Stromal cell of bone marrow (primary cell): ENCODE data around the gene TIAM2.

Source experiments
- DNase-seq: peaks from one replicate; pipeline ENCODE4 v3.0.0-alpha.2; 2012; ENCODE audit warnings: low read depth

The TIAM2 gene

DNA sequence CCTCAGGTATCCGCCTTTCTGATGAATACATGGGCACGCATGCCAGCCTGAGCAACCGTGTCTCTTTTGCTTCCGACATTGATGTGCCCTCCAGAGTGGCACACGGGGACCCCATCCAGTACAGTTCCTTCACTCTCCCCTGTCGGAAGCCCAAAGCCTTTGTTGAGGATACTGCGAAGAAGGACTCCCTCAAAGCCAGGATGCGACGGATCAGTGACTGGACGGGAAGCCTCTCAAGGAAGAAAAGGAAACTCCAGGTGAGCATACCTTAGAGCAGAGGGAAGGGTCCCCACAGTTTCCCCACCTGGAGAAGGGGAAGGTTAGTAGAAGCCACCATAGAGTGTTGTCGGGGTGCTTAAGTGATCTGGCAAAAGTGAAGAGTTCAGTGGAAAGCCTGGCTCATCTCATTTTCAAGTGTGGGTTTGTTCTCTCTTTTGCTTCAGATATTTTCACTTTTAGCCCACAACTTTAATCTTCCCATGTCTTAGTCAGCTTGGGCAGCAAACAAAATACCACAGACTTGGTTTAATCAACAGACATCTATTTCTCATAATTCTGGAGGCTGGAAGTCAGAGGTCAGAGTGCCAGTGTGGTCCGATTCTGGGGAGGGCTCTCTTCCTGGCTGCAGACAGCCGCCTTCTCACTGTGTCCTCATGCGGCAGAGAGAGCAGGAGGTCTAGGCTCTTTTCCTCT lies 135.2 kb downstream of the TIAM2 start:
- DNase-seq = no peak

DNA sequence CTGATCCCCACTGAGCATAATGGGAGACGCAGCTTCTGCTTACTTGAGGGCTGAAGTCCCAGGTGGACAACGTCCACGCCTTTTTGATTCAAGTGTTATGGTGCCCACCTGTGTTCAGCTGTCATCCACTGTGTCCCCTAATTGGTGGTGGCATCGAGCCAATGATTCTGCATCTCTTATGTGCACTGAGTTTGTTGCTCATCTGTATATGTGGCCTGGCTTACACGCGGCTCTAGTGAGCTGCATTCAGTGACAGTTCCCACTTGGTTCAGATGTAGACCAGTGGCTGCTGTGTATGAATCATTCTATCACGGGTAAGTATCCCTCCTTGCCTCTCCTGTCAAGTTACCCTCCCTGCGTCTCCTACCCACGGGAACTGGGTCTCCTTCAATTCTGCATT lies 137.5 kb downstream of the TIAM2 start:
- no peak for DNase-seq

DNA sequence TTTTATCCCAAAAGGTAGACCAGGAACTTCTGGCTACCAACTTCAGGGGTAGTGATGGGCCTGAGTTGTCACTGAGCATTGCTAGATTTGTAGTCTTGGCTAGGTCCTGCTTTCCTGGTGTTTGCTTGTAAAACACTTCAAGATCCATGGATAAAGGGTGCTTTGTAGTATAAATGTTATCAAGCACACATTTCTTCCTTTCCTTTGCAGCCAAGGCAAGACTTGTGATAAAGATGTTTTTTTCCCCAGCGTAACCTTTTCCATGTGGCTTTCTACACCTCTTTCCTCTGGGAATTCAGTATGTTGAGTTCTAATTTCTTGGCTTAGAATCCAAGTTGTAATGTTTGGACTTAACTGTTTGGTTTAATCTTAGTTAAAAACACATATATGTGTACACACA lies 145.9 kb downstream of the TIAM2 start:
- DNase-seq = no peak

DNA sequence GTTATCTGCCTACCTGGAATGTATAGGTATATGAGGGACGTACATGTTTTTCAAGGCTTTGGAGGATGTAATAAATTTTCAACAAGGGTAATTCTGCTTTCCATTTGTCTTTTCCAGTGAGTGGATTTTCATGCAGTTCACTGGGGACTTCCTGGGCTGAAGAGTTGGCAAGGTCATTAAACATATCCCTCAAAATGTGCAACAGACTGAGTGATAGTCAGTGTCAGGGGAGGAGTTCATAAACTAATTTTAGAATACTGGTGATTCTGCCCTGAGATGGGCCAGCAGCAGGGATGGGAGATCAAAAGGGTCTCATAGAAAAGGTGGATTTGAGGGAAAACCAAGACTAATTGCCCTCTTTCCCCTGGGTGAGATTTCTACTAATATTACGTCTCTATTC lies 146.4 kb downstream of the TIAM2 start:
- no peak for DNase-seq

DNA sequence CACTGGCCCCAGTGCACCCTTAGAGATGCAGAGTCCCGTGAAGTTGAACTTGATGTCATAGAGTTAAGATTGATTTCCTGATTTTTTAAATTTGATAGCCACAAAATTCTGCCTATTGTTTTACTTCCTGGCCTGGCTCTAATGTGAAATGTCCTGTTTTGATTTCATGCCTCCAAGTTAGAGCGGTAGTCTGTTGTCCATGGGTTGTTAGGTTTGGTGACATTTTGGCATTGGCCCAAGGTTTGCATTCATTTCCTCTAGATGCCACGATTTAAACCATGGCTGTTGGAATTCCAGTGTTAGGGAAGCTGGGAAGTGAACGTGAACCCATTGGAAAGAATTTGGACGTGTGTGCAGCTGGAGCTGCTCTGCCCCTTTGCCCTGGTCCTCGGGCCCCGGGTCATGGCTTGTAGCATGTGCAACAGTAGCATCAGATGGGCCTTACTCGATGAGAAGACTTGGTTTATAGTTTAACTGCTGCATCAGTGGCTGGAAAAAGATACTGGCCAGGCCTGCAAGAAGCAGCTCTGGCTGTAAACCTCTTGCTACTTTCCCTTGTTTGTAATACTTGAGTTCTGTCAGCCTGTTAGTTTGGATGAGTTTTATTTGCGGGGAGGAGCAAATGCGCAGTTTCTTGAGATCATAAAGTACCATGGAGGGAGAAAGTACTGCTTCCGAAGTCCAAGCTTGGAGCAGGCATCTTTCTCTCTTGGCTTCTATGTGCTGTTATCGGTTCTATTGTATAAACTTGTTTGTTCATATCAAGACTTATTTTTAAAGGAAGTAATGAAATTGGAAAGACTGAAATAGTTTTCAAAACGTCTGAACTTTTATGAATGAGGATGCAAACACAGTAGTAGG lies 147.3 kb downstream of the TIAM2 start:
- no peak for DNase-seq

DNA sequence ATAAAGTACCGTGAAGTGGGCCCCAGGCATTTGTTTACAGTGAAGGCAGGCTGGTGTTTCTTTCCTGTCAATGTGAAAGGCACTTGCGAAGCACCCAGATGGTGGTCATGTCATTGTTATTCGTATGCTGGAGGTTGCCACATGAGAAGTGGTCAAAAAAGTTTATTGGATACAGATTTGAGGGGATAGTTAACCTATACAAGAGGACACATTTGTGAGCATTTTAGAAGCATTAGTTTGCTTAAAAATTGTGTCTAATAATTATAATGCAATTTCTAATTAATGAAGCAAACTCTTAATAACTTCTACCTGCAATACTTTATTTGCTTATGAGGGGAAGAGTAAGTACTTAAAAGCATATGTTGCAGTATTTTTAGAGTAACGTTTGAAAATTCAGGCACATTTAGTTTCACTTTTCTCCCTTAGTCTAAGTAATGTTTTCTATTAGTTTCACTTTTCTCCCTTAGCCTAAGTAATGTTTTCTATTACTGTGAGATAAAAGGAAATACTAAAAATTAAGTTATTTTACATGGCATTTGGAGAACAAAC lies 148.0 kb downstream of the TIAM2 start:
- DNase-seq = no peak

DNA sequence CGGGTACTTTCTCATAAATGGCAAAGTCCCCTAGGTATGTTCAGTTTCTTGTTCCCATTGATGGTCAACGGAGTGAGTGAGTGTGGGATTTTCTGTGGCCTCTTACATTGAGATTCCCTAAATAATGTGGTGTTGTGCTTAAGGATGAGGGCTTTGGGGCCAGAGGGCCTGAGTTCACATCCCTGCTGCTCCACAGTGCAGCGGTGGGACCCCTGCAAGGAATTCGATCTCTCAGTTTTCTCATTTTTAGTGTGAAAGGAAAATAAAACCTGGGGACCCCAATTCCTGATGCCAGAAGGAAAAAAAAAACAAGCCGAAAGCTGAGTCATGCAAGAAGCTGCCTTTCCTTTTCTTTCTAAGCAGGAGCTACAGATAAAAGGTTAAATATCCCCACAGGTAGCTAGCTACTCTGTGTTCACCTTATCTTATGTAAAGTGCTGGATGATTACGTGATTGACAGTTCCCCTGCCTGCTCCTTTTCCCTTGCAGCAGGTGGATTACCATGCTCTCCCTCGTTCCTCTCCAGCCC lies 148.5 kb downstream of the TIAM2 start:
- DNase-seq = no peak

DNA sequence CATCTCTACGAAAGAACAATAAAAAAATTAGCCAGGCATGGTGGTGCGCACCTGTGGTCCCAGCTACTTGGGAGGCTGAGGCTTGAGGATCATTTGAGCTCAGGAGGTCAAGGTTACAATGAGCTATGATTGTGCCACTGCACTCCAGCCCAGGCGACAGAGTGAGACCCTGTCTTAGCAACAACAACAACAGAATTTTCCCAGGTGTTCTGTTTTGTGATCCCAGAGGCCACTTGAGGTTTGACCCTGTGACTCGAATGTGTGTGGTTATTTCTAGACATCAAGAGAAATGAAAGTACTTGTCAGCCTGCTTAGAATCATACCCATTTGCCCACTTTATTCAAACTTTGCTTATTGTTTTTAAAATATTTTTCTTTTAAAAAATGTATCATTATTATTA lies 151.1 kb downstream of the TIAM2 start:
- no peak for DNase-seq

DNA sequence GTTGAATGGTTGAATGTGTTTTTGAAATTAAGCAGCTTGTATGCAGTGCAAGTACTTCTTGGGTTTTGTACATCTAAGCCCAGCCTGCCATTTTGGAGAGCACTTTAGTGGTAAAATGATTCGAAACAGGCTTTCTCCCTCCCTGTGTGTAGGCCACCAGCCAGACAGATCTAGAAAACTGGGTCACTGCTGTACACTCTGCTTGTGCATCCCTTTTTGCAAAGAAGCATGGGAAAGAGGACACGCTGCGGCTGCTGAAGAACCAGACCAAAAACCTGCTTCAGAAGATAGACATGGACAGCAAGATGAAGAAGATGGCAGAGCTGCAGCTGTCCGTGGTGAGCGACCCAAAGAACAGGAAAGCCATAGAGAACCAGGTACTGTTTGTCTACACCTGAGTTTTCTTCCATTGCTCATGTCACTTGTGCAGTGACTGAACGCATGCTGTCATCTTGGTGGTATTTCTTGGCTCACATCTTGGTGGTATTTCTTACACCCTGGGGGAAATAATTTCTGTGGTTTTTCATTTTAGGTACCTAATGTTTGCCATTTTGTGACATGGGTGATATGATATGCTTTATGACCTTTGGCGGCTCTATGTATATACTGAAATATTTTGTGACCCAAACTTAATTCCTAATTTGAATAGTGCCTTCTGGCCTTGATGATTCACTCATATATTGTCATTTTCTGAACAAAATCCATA lies 153.0 kb downstream of the TIAM2 start:
- no peak for DNase-seq

DNA sequence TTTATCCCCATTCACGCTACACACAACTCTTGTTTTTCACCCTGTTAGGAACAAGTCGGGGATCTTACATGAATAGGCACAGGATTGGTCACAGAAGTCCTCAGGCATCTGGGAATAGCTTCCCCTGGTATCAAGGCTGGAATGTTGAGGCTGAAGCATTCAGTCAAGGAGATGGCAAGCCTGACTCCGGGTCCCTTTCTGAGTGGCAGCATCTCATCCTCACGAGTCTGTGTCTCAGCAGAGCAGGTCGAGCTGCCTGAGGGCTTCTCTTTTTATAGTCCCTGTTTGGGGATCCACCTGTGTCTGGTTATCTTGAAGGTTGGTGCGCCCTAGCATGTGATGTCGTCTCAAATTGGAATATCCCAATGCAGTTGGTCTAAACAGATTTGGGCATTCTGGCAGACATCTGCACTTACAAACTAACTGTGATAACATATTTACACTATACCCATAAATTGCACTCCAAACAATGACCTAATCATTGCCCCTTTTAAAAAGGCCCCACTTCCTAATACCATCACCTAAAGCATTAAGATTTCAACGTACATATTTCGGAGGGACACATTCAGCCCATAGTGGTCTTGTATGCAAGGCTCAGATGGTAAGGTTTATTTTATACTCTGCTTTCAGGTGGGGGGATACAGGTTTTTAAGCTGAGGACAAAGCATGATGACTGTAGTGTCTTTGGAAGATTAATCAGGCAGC lies 156.0 kb downstream of the TIAM2 start:
- DNase-seq = no peak

DNA sequence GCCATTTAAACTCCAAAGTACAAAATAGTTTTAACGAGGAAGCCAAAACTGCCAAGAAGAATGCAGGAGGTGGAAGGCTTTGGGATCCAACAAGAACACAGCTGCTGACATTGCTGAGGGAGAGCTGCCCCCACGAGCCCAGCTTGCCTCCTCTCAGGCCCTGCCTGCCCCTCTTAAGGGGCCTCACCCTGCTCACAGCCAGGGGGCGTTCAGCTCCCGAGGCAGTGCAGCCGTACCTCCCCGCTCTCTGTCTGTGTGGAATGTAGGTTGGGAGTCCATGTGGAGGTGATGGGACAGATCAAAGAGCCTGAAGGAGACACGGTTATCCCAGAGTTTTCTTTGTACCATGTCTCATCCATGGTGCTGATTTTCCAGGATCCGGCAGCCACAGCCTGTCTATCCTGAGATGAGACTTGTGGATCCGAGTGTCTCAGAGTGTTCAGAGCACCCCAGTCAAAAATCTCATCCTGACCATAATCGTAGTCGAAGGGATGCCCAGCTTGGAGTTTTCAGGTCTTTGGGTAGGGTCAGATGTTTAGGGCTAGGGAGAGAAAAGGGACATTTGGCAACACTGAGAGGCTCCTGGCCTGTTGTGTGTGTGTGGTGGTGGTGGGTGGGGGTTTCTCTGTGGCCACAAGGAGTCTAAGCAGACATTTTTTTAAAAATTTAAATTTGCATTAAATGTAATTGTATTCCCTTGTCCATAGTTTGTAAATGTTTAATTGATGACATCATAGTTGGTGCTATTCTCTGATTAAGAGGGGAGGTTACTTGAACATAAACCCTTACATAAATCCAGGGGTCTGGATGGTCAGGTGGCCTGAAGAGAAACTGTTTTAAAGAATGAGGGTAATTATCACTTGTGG lies 157.3 kb downstream of the TIAM2 start:
- no peak for DNase-seq

DNA sequence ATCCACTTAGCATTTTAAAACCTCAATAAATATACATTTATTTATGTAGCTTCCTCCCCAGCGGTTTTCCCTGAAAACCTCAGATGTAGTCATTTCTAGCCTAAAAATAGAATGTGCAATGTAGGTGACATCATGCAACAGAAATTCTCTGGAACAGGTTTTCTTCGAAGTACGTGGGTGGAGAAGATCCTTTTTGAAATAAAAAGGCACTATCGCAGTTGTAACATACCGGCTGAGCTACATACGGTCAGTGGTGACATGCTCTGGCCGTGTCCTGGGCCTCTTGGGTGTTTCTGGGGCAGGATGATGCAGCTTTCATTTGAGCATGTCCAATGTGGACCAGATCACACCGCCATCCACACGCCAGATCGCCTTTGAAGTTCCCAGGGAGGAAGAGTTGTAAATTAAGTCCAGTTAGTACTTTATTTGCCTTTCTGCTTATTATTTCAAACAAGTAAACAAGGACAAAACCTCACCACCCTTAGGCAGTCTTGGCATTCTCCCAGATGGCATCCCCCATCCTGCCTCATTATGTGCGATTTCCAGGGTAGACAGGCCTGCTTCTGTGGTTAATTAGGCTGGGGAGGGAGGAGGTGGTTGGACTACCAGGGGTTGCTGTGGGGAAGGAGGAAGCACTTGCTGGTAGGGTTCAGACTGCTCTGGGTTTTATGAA lies 159.2 kb downstream of the TIAM2 start:
- DNase-seq = peak; percentile 54

DNA sequence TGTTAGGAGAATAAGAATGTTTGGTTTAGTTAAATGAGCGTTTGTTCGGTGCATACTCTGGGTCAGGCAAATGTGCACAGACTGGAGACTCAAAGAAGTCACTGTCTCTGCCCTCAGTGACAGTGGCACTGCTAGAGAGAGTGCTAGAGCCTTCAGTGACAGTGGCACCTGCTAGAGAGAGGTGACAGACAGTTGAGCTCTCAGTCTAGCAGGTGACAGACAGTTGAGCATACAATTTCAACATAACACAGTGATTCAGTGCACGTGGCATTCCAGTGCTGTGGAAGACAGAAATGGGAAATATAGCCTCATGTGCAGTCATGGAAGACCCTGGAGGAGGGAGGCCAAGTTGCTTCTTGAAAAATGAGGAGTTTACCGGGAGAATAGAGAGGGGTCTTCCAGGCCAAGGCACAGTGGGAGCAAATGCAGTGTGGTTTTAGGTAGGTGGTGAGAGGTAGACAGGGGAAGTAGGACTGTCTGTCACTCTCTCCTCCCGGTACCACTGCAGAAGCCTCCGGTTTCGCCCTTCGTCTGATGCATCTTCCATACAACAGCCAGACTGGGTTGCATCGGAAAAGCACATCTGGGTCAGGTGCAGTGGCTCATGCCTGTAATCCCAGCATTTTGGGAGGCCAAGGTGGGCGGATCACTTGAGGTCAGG lies 160.8 kb downstream of the TIAM2 start:
- no peak for DNase-seq

DNA sequence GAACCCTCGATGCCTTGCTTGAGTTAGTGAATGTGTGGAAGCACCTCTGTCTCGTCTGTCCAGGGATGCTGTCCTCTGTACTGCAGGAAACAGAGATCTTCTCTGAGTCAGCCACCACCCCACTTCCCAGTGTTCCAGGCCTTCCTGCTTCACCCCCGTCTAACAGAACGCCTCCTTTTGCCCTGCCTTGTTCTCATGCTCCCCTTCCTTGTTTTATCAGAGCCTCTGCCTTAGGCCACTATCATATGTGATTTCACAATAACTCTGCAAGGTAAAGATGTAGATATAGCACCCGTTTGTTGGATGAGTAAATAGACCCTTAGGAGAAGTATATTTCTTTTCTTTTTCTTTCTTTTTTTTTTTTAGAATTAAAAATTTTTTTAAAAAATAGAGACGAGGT lies 162.0 kb downstream of the TIAM2 start:
- DNase-seq = no peak

DNA sequence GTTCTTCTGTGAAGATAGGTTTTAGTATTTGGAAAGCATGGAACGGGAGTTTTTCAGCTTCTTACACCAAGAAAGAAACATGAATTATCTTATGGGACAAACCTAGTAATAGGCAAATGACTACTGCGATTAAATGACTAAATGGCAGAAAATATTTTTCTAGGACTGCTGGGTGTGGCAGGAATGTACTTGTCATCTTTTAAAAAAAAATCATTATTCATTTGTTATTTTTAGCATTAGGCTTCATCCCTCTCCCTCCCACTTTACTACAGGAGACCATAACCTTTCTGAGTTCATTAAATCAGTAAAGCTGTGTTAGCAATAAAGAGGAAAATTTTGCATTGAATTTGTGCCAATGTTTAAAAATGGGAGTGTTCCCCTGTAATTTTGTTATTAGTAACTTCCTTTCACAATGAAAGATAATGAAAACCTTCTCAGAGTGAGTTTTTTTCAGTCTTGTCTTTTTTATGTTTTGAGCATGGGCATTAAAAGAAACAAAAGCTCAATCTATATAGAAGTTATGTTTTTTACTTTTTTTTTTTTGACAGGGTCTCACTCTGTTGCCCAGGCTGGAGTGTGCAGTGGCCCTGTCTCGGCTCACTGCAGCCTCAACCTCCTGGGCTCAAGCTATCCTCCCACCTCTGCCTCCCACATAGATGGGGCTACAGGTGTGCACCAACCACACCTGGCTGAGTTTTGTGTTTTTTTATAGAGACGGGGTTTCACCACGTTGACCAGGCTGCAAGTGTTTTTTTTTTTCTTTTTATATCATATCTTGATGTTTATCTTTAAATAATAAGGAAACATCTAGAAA lies 163.1 kb downstream of the TIAM2 start:
- DNase-seq = no peak

DNA sequence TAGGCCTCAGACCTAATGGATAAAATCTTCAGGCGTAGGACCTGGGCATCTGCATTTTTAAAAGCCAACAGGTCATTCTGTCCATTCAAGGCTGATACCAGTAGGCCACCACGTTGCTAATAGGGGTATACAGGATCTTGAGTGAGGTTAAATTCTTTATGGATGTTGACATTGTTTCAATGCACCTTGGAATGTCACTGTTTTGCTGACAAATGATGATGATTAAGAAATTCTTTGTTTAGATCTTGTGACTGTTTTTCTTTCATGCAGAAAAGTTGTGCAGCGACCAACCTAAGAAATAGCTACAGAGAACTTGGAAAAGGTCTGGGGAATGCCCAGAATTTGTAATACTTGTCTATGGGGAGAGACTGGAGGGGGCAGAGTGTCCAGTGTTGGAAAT lies 167.6 kb downstream of the TIAM2 start:
- no peak for DNase-seq

DNA sequence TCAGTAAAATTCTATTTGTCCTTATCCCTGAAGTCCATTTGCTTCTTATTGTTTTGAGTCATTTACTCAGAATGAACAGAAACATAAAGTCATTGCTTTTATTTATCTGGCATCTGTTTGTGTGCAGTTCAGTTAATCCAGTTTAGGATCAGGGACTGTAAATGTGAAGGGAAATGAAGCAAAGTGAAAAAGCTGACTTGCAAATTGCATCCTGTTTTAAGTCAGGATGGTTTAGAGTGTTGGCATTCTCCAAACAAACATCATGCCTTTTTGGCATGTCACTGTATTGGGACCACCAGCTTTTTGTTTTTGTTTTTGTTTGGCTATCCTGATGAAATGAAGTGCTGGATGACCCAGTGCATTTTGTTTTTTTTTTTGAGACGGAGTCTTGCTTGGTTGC lies 168.5 kb downstream of the TIAM2 start:
- no peak for DNase-seq

DNA sequence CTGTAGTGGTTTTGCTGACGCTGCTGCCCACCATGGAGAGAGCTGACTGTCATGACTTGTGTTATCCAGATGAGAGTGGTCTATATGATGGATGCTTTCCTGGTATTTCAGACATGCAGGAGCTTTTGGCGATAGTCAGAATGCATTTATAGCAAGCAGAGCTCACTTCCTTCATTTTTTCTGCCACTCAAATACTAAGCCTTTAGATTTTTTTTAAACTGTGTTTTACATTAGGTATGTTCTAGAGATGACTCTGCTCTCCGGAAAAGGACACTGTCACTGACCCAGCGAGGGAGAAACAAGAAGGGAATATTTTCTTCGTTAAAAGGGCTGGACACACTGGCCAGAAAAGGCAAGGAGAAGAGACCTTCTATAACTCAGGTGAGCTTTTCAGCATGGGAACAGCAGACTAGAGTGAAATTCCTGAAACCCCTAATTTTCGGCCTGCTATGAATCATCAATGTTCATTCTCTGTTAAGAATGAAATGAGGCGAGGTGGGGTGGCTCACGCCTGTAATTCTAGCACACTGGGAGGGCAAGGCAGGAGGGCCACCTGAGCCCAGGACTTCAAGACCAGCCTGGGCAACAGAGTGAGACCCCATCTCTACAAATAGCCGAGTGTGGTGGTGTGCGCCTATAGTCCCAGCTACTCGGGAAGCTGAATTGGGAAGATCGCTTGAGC lies 170.1 kb downstream of the TIAM2 start:
- DNase-seq = no peak
